ENCODE results near the gene HGFAC.

HGFAC gene

DNA sequence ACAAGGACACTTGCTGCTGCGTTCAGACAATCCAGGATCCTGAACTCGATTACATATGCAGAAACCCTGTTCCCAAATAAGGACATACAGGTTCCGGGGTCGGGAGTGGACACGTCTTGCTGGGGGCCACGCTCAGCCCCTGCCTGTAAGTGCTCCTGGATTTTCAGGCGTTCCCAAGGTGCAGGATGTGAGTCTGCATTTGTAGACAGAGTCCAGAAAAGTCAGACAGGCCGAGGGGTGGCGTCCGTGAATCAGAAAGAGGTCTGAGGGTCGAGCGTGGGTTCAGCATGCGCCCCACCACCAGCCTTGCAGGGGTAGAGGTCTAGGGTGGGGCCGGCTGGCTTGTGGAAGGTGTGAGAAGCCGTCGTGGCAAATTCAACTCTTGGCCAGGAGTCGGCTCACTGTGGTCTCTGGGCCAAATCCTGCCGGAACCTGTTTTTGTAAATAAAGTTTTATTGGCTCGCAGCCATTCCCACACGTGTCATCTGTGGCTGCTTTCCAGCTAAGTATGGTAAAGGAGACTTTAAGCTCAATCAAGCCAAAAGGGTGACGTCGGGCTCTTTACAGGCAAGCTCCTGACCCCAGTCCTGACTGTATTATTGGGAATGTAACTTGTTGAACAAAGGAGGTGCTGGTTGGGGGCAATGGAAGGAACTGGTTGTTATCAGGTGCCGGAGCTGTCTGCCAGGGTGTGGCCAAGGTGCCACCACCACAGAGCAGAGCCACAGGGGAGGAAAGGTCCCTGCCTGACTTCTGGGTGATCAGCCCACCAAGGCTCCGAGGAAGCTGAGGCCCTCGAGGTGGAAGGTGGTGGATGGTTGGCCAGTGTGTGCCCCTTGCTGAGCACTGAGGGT is 28.7 kb downstream of the HGFAC start:
- H3K4me3 ChIP-seq (ENCODE audit: low read depth, low read length): no peak overlapping the region
- TF ChIP-seq, protein P1, sequence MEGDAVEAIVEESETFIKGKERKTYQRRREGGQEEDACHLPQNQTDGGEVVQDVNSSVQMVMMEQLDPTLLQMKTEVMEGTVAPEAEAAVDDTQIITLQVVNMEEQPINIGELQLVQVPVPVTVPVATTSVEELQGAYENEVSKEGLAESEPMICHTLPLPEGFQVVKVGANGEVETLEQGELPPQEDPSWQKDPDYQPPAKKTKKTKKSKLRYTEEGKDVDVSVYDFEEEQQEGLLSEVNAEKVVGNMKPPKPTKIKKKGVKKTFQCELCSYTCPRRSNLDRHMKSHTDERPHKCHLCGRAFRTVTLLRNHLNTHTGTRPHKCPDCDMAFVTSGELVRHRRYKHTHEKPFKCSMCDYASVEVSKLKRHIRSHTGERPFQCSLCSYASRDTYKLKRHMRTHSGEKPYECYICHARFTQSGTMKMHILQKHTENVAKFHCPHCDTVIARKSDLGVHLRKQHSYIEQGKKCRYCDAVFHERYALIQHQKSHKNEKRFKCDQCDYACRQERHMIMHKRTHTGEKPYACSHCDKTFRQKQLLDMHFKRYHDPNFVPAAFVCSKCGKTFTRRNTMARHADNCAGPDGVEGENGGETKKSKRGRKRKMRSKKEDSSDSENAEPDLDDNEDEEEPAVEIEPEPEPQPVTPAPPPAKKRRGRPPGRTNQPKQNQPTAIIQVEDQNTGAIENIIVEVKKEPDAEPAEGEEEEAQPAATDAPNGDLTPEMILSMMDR (IDR thresholded peaks at IDR 0.05; ENCODE audit: low read depth, low read length): no peak

DNA sequence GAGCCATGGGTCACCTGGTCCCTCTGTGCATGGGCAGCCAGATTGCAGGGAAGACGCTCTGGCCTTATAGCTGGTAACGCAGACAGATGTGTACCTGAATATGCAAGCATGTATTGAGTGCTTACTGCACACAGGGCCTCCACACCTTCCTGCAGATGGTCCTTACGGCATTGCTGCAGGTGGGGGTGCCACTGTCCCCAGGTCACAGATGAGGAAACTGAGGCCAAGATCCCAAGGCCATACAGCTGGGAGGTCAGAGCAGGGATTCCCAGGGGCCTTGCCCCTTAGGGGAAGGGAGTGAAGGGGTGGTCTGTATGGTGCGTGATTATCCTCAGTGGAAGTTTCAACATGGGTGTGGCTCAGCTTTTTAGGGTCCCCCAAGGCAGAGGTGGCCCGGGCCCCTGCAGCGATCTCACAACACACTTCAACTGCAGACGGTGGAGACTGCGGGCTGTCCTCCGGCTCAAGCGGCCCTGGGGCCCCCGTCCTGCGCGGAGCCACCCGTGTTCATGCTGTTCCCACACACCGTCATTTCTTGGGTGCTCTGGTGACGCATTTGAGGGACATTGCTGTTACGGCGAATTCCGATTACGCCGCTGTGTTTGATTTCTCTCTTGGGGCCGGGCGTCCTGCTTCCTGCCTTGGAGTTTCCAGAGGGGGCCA is 29.5 kb downstream of the HGFAC start:
- TF ChIP-seq, protein P1 (IDR thresholded peaks at IDR 0.05; ENCODE audit: low read depth, low read length): no peak
- no peak overlapping the region for H3K4me3 ChIP-seq (ENCODE audit: low read depth, low read length)

DNA sequence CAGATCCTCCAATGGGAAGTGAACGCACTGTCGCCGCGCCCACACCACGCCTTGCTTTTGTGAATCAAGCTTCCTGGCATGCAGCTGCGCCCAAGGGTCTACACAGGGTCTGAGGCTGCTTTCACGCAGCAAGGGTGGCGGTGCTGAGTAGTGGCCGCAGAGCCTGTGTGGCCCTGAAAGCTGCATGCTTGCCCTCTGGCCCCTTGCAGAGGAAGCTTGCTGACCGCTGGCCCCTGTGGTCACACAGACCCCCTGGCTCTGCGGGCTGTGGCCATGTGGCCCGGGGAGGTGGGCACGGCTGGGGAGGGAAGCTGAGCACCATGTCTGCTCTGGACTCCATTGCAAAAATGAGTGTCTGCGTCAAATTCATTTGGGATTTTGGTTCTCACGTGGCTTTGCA is 30.1 kb downstream of the HGFAC start:
- no peak overlapping the region for H3K4me3 ChIP-seq (ENCODE audit: low read depth, low read length)
- TF ChIP-seq, protein P1 (IDR thresholded peaks at IDR 0.05; ENCODE audit: low read depth, low read length): no peak

DNA sequence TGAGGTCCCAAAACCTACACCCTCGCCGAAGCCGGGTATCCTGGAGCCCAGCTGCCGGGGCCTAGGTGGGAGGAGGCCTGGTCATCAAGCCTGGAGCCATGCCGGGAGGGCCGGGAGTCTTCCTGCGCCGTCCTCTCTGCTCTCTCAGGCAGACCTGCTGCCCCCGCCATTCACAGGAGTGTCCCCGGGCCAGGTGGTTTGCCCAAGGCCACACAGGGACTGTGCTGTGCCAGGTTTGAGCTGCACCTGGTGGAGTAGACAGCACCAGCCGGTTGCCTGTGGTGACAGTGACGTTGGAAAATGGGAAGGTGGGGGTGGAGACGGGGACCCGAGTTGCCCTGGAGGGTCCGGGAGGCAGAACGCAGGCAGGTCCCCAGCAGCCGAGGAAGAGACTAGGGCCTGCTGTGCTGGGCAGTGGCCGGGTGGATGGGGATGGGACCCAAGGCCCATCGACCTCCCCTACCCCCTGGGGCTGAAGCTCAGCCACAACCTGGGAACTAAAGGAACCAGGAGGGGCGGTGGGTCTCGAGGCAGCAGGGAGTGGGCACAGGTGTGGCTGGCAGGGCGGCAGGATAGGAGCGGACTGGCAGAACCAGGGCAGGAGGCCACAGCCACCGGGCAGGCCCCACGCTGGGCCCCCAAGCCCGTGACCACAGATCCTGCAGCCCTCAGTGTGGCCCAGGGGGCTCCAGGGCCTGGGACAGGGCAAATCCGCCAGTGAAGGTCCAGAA is 30.8 kb downstream of the HGFAC start:
- TF ChIP-seq, protein P1 (IDR thresholded peaks at IDR 0.05; ENCODE audit: low read depth, low read length): no peak
- no peak overlapping the region for H3K4me3 ChIP-seq (ENCODE audit: low read depth, low read length)

DNA sequence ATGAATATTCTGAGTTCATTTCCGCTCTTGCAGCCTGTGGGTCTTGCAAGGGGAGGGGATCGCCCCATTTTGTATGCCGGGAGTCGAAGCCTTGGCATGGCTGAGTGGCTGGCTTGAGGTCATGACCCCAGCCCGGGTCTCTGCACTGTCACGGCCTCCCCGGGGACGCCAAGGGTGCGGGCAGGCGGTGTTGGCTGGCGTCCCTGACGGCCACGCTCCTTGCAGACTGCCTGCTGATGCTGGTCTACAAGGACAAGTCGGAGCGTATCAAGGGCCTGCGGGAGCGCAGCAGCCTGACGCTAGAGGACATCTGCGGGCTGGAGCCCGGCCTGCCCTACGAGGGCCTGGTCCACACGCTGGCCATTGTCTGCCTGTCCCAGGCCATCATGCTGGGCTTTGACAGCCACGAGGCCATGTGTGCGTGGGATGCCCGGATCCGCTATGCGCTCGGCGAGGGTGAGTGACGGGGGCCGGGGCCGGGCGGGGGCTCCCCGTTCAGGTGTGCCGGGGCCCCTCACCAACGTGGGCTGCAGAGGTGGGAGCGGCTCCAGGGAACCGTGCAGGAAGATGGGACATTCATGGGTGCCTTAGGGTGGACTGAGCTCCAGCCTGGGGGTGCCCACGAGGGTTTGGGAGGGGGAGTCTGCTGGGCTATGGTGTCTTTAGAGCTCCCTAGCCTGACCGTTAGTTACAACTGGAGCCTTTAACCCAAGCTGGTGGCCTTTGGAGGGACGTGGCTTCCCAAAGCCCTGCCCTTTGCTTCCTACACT is 31.6 kb downstream of the HGFAC start:
- no peak overlapping the region for H3K4me3 ChIP-seq (ENCODE audit: low read depth, low read length)
- TF ChIP-seq, protein P1 (IDR thresholded peaks at IDR 0.05; ENCODE audit: low read depth, low read length): no peak

DNA sequence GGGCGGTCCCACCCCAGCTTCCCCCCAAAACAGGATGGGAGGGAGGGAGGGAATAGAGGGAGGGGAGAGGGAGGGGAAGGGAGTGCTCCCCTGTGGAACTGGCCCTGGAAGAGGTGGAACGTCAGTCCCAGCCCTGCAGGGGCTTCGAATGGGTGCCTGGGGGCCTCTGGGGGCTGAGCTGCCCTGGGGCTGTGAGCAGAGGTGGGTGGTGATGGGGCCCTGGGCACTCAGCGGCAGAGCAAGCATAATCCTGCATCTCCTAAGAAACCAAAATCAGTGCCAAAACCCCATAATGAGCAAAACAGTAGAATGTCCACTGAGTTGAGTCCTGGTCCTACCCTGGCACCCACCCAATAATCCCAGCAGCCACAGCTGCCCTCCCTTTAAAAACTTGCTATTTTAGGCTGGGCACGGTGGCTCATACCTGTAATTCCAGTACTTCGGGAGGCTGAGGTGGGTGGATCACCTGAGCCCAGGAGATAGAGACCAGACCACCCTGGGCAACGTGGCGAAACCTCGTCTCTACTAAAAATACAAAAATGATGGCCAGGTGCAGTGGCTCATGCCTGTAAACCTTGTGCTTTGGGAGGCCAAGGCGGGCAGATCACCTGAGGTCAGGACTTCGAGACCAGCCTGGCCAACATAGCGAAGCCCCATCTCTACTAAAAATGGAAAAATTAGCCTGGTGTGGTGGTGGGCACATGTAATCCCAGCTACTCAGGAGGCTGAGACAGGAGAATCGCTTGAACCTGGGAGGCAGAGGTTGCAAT is 32.4 kb downstream of the HGFAC start:
- TF ChIP-seq, protein P1 (IDR thresholded peaks at IDR 0.05; ENCODE audit: low read depth, low read length): no peak
- H3K4me3 ChIP-seq (ENCODE audit: low read depth, low read length): no peak overlapping the region

All from WI38 (cell line).